ENCODE measurements around the gene ZNF423. TPM values are rescaled to one million over a fixed set of nuclear protein-coding genes. Genes with fewer than 3 reads are reported as not detected.
A peak's percentile ranks its signal among the peaks of the same experiment; 100 is the strongest.

ZNF423 gene
- total RNA-seq, 1 donor from 2014 or later, result 3.9 TPM

DNA sequence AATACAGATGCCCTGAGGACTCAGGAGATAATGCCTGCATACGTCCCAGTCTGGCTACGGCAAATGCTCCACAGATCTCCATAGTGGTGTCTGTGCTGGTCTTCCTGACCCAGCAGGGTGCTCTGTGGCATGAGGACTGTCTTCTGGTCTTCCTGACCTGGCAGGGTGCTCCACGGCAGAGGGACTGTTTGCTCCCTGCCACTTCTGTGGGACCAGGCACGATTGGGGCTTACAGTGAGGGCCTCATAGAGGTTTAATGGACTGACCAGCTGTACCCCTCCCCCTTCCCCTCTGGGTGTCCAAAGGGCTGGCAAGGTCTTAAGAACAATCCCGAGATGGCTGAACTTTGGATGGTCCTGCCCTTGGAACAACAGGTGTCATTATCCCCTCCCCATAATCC, 359.3 kb downstream of the ZNF423 start:
- no peak for DNase-seq (ENCODE audit: low read depth in 2 of 2)

DNA sequence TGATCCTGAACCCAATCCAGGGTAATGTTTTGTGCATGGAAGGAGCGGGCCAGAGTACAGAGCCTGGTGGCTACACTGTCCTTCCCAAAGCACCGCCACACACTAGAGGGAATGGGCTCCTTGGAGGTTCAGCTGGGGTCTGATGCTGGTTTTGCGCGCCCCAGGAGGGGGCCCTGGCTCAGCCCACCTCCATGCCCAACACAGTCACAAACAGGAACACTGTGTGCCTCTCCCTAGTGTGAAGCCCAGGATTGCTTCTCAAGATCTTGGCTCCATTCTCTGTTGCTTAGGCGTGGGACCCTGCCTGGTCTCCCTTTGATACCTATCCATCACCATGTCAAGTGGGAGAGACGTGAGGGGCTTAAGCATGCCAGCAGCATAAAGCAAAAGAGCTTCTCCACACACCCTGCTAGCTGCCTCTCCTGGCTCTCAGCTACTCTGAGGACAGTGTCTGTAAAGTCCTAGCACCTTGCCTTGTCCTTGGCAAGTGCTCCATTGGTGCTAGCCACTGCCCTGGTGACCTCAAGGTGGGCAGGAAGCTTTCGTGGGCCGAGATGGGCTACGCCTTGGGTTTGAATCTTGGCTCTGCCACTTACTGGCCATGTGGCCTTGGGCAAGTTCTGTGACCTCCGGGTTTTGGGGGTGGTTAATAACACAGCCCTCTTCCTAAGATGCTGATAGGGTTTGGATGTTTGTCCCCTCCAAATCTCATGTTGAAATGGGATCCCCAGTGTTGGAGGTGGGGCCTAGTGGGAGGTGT, 360.1 kb downstream of the ZNF423 start:
- no peak for DNase-seq (ENCODE audit: low read depth in 2 of 2)

DNA sequence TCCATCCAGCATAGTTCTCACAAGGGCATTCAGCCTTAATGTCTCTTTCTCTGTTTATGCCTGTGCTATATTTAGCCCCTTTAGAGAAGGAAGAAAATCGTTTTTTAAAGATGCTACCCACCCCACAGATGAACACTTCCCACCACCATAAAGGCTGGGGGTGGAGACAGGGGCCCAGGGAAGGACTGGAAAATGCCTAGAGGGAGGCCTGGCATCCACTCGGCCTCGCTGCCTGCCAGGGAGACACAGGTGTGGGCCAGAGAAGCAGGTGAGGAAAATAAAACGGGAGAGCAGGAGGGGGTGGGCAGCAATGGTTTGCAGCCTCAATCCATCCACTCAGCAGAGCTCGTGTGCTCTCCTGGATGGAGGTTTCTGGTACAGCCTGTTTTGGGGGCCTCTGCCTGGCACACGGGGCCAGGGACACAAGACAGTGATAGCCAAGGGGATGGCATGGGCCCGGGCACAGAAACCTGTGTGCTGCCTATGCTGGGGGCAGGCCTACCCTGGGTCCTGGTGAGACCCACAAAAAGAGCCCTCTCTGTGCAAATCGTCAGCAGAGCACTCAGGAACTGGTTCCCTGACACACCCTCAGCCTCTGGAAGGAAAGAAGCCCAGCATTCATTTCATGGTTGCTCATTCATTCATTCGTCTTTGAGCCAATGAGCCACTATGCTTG, 360.9 kb downstream of the ZNF423 start:
- DNase-seq (ENCODE audit: low read depth in 2 of 2), result no peak

DNA sequence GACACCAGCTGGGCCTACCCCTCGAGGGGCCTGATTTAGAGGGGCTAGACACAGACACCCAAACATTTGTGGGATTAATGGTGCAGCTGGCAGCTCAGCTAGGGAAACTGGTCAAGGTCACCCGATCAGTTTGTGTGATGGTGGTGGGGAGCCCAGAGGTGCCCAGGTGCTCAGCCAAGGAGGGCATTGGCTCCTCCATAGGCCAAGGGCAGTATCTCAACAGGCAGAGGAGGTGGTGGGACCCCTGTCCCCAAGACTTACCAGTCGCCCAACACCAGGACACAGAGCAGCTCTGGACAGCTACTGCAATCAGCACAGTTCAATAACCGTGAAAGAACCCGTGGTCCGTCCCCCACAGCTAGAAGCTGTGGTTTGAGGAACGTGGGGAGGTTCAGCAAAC, 361.4 kb downstream of the ZNF423 start:
- DNase-seq (ENCODE audit: low read depth in 2 of 2), result no peak

DNA sequence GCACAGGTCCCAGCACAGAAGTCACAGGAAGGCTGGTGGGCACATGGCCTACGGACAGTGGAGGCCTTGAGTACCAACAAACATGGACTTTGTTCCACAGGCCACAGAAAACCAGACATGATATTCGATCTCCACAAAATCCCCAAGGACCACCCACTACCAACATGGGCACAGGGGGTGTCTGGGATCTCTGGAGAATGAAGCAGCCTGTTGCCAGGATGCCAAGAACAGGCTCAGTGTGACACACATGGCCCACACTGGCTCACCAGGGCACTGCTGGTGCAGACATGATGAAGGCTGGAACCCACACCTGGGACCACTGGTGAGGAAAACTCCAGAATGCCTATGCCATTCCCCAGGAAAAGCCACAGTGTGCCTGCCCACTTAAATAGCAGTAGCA, 362.1 kb downstream of the ZNF423 start:
- DNase-seq (ENCODE audit: low read depth in 2 of 2), result no peak

GRCh38 chr16:49492896-49493626, 362.9 kb downstream of the ZNF423 start:
- no peak for DNase-seq (ENCODE audit: low read depth in 2 of 2)

DNA sequence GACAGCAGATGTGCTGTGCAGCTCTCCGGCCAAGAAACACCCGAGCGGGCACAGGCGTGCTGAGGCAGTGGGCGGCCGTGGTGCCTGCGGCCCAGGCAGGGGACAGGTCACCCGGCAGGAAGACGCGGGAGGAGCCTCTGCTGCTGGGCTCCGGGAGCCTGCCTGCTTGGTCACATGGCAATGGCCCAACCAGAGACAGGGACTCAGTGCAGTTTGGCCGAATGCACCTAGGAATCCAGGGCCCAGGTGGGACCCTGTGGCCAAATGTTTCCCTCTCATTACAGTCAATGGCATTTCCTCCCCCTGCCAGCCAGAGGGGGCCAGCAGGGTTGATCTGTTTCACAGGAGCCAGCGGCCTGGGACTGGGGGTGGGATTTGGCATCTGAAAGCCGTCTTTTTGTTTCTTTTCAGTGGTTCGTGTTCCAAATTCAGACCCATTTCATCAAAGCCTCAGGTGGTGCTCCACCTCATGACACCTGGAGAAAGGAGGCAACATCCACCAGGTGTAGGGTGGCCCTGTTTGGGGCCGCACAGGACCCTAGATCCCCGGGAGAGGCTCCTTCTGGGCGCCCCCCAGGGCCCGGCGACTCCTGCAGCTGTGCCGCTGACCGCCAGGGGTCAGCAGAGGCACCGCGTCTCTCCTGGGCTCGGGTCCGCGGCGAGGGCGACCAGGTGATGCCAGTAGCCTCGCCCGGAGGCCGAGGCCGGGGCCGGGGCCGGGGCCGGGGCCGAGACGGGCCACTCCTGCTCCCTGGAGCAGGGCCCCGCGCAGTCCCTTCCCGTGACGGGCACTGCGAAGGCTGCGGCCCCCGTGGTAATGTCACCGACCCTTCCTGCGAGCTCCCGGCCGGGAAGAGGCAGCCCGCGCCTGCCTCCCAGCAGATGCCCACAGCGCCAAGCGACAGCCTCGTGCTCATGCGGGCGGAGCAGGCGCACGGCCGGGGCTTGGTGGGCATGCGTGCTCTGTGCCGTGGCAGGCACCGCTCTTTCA, 363.8 kb downstream of the ZNF423 start:
- DNase-seq (ENCODE audit: low read depth in 2 of 2), result peak; percentile 28 to 42

- DNase-seq (ENCODE audit: low read depth in 2 of 2), result no peak
Measured at GRCh38 chr16:49491106-49491670, 364.7 kb downstream of the ZNF423 start.

DNA sequence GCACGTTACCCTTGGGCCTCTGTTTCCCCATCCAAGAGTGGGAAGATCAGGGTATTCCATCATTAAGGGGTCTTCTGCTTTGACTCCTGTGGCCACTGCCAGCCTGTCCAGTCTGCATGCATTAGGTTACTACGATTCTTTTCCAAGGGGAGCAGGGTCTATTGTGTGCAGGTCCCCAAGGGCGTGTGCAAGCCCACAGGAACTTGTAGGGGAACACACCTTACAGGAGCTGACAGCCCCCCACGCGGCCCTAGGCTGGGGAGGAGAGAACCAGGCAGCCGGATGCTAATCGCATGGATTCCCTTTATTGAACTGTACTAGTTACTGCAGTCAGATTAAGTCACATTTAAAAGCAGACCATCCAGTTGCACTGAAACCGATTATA, 365.6 kb downstream of the ZNF423 start:
- no peak for DNase-seq (ENCODE audit: low read depth in 2 of 2)

DNA sequence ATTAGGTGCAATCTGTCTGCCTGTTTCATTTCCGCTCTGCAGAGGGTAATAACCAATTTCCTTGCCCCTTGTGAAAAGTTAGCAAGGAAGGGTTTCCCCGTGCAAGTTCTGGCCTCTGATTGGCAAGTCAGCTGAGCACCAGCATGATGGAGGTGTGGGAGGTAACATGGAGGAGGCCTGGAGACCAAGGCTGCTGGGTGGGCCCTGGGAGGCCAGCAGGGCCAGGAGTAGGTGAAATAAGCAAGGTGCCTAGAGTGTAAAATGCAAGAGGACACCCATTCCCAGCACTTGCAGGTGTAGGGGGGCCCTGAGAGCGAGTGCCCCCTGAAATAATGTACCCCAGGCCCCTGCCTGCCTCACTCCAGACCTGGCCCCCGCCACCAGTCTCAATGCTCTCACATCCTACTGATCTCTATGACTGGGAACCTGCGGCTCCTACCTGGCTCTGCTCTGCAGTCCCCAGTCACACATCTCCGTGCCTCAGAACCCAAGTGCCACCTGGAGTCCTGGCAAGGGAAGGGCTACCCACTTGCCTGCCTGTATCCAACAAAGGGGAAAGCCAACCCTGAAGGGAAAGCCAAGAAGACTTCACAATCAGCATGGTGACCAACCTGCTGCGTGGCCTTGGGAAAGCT, 366.1 kb downstream of the ZNF423 start:
- no peak for DNase-seq (ENCODE audit: low read depth in 2 of 2)

DNA sequence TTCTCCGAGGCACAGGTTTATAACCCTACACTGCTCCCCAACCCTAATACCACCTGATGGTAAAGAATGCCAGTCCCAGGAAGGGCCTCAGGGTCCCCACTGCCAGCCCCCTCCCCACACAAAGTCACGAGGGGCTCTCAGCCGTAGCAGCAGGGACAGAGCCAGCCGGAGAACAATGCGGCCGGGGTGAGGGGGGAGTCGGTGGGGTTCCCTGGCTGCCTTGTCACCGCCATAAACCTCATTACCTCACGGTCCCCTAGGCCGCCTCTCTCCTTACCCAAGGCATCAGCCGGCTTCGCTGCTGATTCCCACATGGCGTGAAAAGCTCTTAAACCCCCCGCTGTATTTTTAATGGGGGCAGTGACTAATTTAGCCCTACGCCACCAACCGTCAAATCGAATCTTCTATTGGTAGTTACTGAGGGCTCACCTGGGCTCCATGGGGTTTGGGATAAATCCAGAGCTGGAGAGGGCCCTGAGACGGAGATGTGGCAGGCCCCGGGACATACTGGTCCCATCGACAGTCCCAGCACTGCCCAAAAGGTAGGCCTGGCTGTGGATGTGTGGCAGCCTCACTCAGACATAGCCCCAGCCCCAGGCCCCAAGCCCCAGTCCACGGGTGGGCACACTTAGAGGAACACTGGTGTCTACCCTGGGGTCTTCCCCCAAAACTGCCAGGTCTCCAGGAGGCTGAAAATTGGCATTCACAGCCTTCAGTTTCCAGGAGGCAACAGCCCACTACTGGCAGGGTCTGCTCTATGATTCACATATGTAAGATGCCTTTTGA, 367.0 kb downstream of the ZNF423 start:
- no peak for DNase-seq (ENCODE audit: low read depth in 2 of 2)

GRCh38 chr16:49488336-49488735, 367.6 kb downstream of the ZNF423 start:
- DNase-seq (ENCODE audit: low read depth in 2 of 2), result no peak

- no peak for DNase-seq (ENCODE audit: low read depth in 2 of 2)
Measured at GRCh38 chr16:49487746-49488145, 368.2 kb downstream of the ZNF423 start.

DNA sequence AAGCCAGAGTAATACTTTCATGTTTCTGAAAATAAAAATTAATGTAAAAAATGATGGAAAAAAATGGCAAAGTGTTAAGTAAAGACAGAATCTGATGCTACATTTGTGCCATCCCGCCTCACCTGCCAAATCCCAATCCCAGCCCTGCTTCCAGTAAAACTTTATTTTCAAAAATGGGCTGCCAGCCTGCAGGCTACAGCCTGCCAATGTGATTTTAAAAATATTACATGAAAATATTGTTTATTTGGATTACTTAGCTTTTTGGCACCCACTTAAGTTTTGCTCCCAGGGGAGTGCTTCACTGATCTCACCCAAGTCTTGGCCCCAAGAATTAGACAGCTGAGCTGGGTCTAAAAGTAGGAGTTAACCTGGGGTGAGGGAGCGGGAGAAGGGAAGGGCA, 369.5 kb downstream of the ZNF423 start:
- no peak for DNase-seq (ENCODE audit: low read depth in 2 of 2)

GRCh38 chr16:49485663-49486062, 370.2 kb downstream of the ZNF423 start:
- no peak for DNase-seq (ENCODE audit: low read depth in 2 of 2)

DNA sequence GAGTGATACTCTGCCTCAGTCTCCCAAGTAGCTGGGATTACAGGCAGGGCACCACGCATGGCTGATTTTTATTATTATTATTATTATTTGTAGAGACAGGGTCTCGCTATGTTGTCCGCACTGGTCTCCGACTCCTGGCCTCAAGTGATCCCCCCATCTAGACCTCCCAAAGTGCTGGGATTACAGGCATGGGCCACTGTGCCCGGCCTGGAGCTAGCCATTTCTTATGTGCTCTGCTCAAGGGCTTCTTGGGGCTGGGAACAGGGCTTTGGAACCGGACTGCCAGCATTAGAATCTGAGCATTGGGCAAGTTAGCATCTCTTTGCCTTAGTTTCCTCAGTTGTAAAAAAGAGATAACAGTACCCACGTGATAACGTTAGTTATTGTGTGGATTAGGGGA, 371.0 kb downstream of the ZNF423 start:
- no peak for DNase-seq (ENCODE audit: low read depth in 2 of 2)

- peak in 1 of 2 donors; percentile 17 for DNase-seq (ENCODE audit: low read depth in 2 of 2)
Measured at GRCh38 chr16:49484451-49484849, 371.5 kb downstream of the ZNF423 start.

GRCh38 chr16:49483651-49484450, 372.1 kb downstream of the ZNF423 start:
- no peak for DNase-seq (ENCODE audit: low read depth in 2 of 2)

DNA sequence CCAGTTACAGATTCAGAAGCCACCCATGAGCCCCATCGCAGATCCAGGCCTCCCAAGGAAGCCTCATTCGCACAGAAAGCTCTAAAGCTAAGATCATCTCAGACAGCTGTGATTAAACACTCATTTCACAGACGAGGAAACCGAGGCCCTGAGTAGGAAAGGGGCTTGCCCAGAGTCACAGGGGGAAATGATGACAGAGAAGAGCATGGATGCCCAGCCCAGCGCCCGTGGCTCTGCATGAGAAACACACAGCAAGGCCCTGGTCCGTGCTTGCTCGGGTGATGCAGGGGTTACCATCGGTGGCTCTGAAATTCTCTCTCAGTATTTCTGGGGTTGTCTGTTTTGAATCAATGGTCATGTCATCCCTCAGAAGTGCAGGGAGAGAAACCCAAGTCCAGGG, 372.7 kb downstream of the ZNF423 start:
- no peak for DNase-seq (ENCODE audit: low read depth in 2 of 2)
